Immature natural killer cell (primary cell): ENCODE measurements around the gene HSPB1. TPM values are rescaled to one million over a fixed set of nuclear protein-coding genes. Genes with fewer than 3 reads are reported as not detected.
A peak's percentile ranks its signal among the peaks of the same experiment; 100 is the strongest.
"Not testable (repeated sequence)": the region's sequence is repeated elsewhere in the genome, so short reads cannot be mapped to it uniquely, and the experiment has no call there.

ENCODE experiments used
- DNase-seq, 3 donors: peaks; one replicate each; pipeline ENCODE4 v3.0.0; 2022; ENCODE audit warnings: mixed read lengths in 1 of 3
- H3K27ac Mint-ChIP-seq, 6 donors: one replicate each; pipeline ENCODE4 v1.8.0; 2020; ENCODE audit warnings: mixed read lengths in 6 of 6, mild to moderate bottlenecking in 5 of 6, inconsistent platforms in 4 of 6, moderate library complexity in 3 of 6
- H3K27me3 Mint-ChIP-seq, 3 donors: one replicate each; pipeline ENCODE4 v1.8.0; 2020 to 2021; ENCODE audit warnings: low read depth in 3 of 3, mild to moderate bottlenecking in 3 of 3, mixed read lengths in 3 of 3, moderate library complexity in 3 of 3, inconsistent platforms in 1 of 3
- H3K36me3 Mint-ChIP-seq, 3 donors: one replicate each; pipeline ENCODE4 v1.8.0; 2020; ENCODE audit warnings: mixed read lengths in 3 of 3, inconsistent platforms in 2 of 3, mild to moderate bottlenecking in 2 of 3
- H3K4me1 Mint-ChIP-seq, 2 donors: one replicate each; pipeline ENCODE4 v1.8.0; 2020; ENCODE audit warnings: inconsistent platforms in 2 of 2, mild to moderate bottlenecking in 2 of 2, mixed read lengths in 2 of 2, moderate library complexity in 1 of 2
- H3K4me3 Mint-ChIP-seq, 5 donors: one replicate each; pipeline ENCODE4 v1.8.0; 2020; ENCODE audit warnings: mild to moderate bottlenecking in 5 of 5, mixed read lengths in 5 of 5, inconsistent platforms in 3 of 5, moderate library complexity in 3 of 5
- H3K9me3 Mint-ChIP-seq, 6 donors: one replicate each; pipeline ENCODE4 v1.8.0; 2020; ENCODE audit warnings: mild to moderate bottlenecking in 6 of 6, mixed read lengths in 6 of 6, inconsistent platforms in 4 of 6, moderate library complexity in 3 of 6
- polyA plus RNA-seq, 3 donors: library from polyadenylated mRNA; unstranded; fragments of 300-500 nt; fragmentation: Illumina TruSeq; gene quantifications; one replicate each; pipeline ENCODE4 v1.2.3, GENCODE V29; 2021

HSPB1 gene
- polyA plus RNA-seq, 3 donors from 2014 or later, result 11.2 to 49.8 (median 34.6) TPM

GRCh38 chr7:76286842-76287403, 15.6 kb upstream of the HSPB1 start:
- Mint-ChIP-seq H3K27me3 (peaks cover 4 to 12% (median 8%) of the 10 kb centered on the region in 3 donors), H3K36me3 (no peaks in the 10 kb centered on the region), H3K4me1 (peaks cover 10 to 16% of the 10 kb centered on the region in 2 donors), H3K27ac (no peak overlapping the region), H3K9me3 (no peaks in the 10 kb centered on the region), H3K4me3 (no peak overlapping the region)
- no peak for DNase-seq

- H3K4me3 Mint-ChIP-seq, H3K27ac Mint-ChIP-seq, H3K4me1 Mint-ChIP-seq, DNase-seq, H3K9me3 Mint-ChIP-seq, H3K36me3 Mint-ChIP-seq, H3K27me3 Mint-ChIP-seq: not testable (repeated sequence)
Measured at GRCh38 chr7:76290847-76291350, 11.6 kb upstream of the HSPB1 start.

- peaks cover 3 to 5% (median 3%) of the 10 kb centered on the region in 3 donors for H3K27me3 Mint-ChIP-seq
- H3K27ac Mint-ChIP-seq, result peak overlapping the region in 1 of 6 donors; percentile 19
- peaks cover 4 to 5% of the 10 kb centered on the region in 2 donors for H3K4me1 Mint-ChIP-seq
- H3K4me3 Mint-ChIP-seq, result no peak overlapping the region
- DNase-seq, result peak; percentile 75 to 79 (median 76)
- no peaks in the 10 kb centered on the region for H3K36me3 Mint-ChIP-seq
- no peaks in the 10 kb centered on the region for H3K9me3 Mint-ChIP-seq
Measured at GRCh38 chr7:76291351-76292212, 10.9 kb upstream of the HSPB1 start.

GRCh38 chr7:76292213-76292573, 10.3 kb upstream of the HSPB1 start:
- Mint-ChIP-seq H3K9me3 (no peaks in the 10 kb centered on the region), H3K36me3 (no peaks in the 10 kb centered on the region), H3K4me3 (no peak overlapping the region), H3K27ac (no peak overlapping the region), H3K27me3 (peaks cover 3 to 5% (median 3%) of the 10 kb centered on the region in 3 donors), H3K4me1 (peaks cover 4 to 5% of the 10 kb centered on the region in 2 donors)
- no peak for DNase-seq

- H3K4me3 Mint-ChIP-seq, H3K27ac Mint-ChIP-seq, H3K9me3 Mint-ChIP-seq, H3K27me3 Mint-ChIP-seq, H3K4me1 Mint-ChIP-seq, DNase-seq, H3K36me3 Mint-ChIP-seq: not testable (repeated sequence)
Measured at GRCh38 chr7:76292911-76293310, 9.6 kb upstream of the HSPB1 start.

- H3K27ac Mint-ChIP-seq, result no peak overlapping the region
- peaks cover 4 to 5% of the 10 kb centered on the region in 2 donors for H3K4me1 Mint-ChIP-seq
- no peak overlapping the region for H3K4me3 Mint-ChIP-seq
Measured at GRCh38 chr7:76293407-76293901, 9.0 kb upstream of the HSPB1 start.

GRCh38 chr7:76294344-76295024, 8.0 kb upstream of the HSPB1 start:
- no peak overlapping the region for H3K4me3 Mint-ChIP-seq
- H3K9me3 Mint-ChIP-seq, result no peaks in the 10 kb centered on the region
- H3K27ac Mint-ChIP-seq, result no peak overlapping the region
- peaks cover 0 to 3% (median 3%) of the 10 kb centered on the region in 3 donors for H3K27me3 Mint-ChIP-seq
- peaks cover 4 to 5% of the 10 kb centered on the region in 2 donors for H3K4me1 Mint-ChIP-seq
- H3K36me3 Mint-ChIP-seq, result no peaks in the 10 kb centered on the region
- no peak for DNase-seq

More at GRCh38 chr7:76293407-76293901, 9.0 kb upstream of the HSPB1 start:
- H3K27me3 Mint-ChIP-seq, result peaks cover 0 to 5% (median 3%) of the 10 kb centered on the region in 3 donors
- DNase-seq, result no peak
- H3K36me3 Mint-ChIP-seq, result no peaks in the 10 kb centered on the region
- no peaks in the 10 kb centered on the region for H3K9me3 Mint-ChIP-seq

- H3K4me1 Mint-ChIP-seq, result peaks cover 1 to 2% of the 10 kb centered on the region in 2 donors
- peaks cover 0 to 3% (median 2%) of the 10 kb centered on the region in 3 donors for H3K27me3 Mint-ChIP-seq
- H3K9me3 Mint-ChIP-seq, result no peaks in the 10 kb centered on the region
- H3K36me3 Mint-ChIP-seq, result no peaks in the 10 kb centered on the region
- H3K27ac Mint-ChIP-seq, result no peak overlapping the region
- DNase-seq, result peak in 1 of 3 donors; percentile 8
- no peak overlapping the region for H3K4me3 Mint-ChIP-seq
Measured at GRCh38 chr7:76296743-76297740, 5.4 kb upstream of the HSPB1 start.

GRCh38 chr7:76300166-76300731, 2.2 kb upstream of the HSPB1 start:
- Mint-ChIP-seq H3K4me3 (peak overlapping the region in 1 of 5 donors; percentile 18), H3K4me1 (peaks cover 15 to 19% of the 10 kb centered on the region in 2 donors), H3K27me3 (peaks cover 2 to 7% (median 4%) of the 10 kb centered on the region in 3 donors), H3K9me3 (no peaks in the 10 kb centered on the region), H3K36me3 (no peaks in the 10 kb centered on the region), H3K27ac (no peak overlapping the region)
- DNase-seq, result no peak

- DNase-seq, result no peak
- H3K27me3 Mint-ChIP-seq, result peaks cover 2 to 7% (median 4%) of the 10 kb centered on the region in 3 donors
- H3K4me3 Mint-ChIP-seq, result no peak overlapping the region
- H3K9me3 Mint-ChIP-seq, result no peaks in the 10 kb centered on the region
- no peaks in the 10 kb centered on the region for H3K36me3 Mint-ChIP-seq
- H3K27ac Mint-ChIP-seq, result no peak overlapping the region
- H3K4me1 Mint-ChIP-seq, result peaks cover 15 to 19% of the 10 kb centered on the region in 2 donors
Measured at GRCh38 chr7:76301000-76301399, 1.5 kb upstream of the HSPB1 start.

GRCh38 chr7:76303202-76304147, 1.0 kb downstream of the HSPB1 start:
- peaks cover 15 to 19% of the 10 kb centered on the region in 2 donors for H3K4me1 Mint-ChIP-seq
- H3K9me3 Mint-ChIP-seq, result no peaks in the 10 kb centered on the region
- no peaks in the 10 kb centered on the region for H3K36me3 Mint-ChIP-seq
- peaks cover 2 to 4% (median 3%) of the 10 kb centered on the region in 3 donors for H3K27me3 Mint-ChIP-seq
- H3K27ac Mint-ChIP-seq, result peak overlapping the region; percentile 16 to 82 (median 52)
- DNase-seq, result peak; percentile 50 to 63 (median 59)
- peak overlapping the region; percentile 88 to 91 (median 90) for H3K4me3 Mint-ChIP-seq
